Stimulated activated CD4-positive, alpha-beta T cell treated with anti-CD3 and anti-CD28 coated beads, Interleukin-2, amount 100 ng/mL, for 48 hours (primary cell): ENCODE measurements around the gene TLDC2.
"Not testable (repeated sequence)": the region's sequence is repeated elsewhere in the genome, so short reads cannot be mapped to it uniquely, and the experiment has no call there.

Source experiments
- DNase-seq, 2 donors: peaks; one replicate each; pipeline ENCODE4 v3.0.0-alpha.2; 2020

Gene TLDC2

DNA sequence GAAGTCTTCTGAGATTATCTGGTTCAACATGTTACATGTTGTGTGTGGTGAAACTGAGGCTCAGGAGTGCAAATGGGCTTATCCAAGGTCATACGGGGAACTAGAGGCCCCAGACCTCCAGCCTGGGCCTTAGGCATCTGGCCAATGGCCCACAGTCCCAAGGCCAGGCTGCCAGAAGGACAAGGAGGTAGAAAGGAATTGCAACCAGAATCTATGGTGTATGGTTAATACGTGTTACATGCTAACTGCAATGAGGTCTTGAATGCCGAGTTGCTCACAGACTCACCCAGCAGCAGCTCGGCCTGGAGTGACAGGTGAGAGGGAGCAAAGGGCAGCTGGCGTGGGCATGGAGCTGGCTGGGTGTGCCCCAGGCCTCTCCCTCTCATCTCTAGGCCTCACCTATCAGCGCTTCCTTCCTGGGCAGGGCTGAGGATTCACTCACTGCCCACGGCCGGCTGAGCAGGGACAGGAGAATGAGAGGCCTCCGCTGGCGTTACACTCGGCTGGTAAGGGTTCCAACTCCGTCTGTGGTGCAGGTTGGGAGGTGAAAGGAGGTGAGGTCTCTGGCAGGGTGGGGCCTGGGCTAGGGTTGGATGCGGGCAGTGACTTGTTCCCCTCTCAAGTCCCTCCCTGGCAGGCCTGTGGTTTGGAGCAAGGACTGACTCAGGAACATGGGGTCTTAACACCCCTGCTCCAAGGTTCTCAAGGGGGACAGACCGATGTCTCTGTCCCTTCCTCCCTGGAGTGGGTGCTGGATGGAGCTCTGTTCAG lies at the start of gene TLDC2:
Gene TLDC2 (plus strand): TSS at position 437 of the 771 bp plus-strand sequence. CDS start 37 bp downstream, at position 474.
- DNase-seq: no peak

DNA sequence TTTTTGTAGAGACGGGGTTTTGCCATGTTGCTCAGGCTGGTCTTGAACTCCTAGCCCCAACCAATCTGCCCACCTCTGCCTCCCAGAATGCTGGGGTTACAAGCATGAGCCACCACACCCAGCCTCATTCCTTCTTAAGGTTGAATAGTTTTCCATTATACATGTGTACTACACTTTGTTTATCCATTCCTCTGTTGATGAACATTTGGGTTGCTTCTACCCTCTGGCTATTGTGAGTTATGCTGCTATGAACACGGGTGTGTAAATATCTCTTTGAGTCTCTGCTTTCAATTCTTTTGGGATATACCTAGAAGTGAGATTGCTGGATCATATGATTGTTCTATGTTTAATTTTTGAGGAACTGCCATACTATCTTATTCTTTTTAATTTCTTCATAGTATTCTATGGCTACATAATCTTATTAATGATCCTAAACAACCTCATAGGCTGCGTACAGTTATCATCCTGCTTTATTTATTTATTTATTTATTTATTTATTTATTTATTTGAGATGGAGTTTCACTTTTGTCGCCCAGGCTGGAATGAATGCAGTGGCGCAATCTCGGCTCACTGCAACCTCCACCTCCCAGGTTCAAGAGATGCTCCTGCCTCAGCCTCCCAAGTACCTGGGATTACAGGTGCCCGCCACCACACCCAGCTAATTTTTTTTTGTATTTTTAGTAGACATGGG lies 49.2 kb upstream of the TLDC2 start:
- DNase-seq: no peak

DNA sequence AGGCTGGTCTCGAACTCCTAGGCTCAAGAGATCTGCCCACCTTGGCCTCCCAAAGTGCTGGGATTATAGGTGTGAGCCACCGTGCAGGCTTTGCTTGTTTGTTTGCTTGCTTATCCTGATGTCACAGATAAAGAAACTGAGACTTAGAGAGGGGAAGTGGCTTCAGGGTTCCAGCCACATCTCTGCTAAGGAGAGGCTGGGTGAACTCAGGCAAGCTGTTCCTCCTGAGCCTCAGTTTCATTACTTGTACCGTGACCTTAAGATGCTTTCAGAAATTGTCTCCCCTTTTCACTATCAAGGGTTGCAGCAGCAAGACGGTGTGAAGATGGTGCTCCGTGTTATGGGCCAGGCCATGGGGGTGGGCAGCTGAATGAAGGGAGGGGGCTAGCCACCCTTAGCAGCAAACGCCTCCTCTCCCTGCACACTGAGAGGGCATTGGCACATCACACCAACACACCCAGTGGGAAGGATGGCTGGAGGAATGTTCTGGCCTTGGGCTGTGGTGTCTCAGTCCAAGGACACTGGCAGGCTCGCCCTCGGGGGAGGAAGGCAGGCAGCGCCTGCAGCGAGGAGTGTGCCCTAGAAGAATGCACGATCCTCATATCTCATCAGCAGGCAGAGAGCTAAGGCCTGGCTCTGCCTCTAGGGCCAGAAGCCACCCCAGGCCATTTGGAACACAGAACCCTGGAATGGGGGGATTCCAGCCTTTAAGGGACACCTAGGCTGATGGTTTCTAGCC lies 48.2 kb upstream of the TLDC2 start:
- no peak for DNase-seq

DNA sequence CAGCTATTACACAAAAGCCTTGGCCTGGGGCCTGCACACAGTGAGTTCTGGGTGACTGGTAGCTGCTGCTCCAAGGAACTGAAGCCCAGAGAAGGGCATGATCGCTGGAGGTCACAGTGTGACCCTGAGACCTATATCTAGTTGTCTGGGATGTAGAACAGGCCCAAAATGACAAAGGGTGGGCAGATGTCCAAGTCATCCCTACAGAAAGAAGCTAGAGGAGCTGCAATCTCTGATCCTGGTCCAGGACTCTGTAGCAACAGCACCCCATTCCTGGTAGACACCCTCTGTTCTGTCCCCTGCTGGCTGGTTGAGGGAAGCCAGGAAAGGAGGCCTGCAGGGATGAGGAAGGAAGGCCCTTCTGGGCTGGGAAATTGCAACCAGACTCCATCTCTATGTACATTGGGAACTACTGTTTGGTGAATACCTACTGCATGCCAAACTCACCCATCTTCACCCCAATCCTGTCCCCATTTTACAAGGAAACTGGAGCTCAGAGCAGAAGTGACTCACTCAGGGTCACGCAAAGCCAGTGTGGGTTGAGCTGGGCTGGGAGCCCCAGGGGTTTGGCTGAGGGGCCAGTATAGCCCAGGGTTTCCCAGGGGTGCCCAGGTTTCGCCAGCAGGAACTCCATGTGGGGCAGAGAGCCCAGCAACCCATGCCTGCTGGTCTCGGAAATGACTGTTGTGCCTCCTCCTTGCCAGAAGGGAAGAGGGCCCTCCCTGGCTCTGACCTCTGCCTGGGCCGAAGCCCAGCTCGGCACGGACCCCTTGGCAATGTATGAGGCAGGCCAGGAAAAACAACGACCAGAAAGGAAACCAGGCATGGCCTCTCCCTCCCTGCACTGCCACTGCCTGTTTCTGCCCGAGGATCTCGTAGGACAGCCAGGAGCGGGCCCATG lies 44.9 kb upstream of the TLDC2 start:
- no peak for DNase-seq

DNA sequence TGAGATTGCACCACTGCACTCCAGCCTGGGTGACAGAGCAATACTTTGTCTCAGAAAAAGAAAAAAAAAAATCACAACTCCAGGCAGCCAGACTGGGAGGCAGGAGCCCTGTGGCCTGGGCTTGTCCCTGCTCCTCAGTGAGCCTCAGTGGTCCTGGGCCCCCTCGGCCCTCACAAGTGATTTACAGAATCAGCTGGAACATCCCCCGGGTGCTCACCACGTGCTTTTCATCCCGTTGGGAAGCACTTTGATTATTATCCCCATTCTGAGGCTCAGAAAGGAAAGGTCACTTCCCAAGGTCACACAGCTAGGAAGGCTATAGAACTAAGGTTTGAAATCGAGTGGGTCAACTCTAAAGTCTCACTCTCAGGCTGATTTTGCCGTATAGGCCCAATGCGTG lies 43.1 kb upstream of the TLDC2 start:
- DNase-seq: no peak

DNA sequence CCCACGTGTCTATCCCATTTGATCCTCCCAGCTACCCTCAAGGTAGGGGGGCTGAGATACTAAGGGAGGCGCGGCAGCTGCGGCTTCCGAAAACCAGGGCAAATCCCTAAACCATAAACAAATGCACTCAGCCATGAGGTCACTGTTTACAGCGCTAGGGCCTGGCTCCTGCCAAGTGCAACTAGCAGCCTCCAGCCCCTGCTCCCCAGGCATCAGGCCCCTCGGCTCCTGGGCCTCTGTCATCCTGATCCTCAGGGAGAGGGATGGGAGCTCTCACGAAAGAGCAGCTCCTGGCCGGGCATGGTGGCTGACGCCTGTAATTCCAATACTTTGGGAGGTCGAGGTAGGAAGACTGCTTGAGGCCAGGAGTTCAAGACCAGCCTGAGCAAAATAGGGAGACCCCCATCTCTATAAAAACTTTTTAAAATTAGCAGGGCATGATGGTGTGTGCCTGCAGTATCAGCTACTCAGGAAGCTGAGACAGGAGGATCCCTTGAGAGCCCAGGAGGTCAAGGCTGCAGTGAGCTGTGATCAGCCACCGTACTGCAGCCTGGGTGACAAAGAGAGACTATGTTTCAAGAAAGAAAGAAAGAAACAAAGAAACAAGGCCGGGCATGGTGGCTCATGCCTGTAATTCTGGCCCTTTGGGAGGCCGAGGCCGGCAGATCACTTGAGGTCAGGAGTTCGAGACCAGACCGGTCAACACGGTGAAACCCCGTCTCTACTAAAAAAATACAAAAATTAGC lies 42.5 kb upstream of the TLDC2 start:
- no peak for DNase-seq

DNA sequence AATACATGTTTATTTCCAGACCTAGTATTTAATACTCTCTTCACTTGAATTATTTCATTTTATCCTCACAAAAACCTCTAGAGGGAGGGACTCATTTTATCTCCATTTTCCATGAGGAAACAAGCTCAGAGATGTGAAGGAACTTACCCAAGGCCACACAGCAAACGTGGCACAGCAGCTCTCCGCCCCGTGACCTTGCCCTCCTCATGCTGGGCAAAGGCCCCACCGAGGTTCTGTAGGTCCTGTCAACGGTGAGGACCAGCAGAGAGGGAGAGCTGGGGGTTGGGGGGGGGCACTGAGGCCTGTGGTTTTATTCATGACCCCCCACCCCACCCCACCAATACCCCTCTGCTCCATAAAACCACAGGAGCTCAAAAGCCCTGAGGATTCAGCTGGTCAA lies 40.9 kb upstream of the TLDC2 start:
- no peak for DNase-seq

DNA sequence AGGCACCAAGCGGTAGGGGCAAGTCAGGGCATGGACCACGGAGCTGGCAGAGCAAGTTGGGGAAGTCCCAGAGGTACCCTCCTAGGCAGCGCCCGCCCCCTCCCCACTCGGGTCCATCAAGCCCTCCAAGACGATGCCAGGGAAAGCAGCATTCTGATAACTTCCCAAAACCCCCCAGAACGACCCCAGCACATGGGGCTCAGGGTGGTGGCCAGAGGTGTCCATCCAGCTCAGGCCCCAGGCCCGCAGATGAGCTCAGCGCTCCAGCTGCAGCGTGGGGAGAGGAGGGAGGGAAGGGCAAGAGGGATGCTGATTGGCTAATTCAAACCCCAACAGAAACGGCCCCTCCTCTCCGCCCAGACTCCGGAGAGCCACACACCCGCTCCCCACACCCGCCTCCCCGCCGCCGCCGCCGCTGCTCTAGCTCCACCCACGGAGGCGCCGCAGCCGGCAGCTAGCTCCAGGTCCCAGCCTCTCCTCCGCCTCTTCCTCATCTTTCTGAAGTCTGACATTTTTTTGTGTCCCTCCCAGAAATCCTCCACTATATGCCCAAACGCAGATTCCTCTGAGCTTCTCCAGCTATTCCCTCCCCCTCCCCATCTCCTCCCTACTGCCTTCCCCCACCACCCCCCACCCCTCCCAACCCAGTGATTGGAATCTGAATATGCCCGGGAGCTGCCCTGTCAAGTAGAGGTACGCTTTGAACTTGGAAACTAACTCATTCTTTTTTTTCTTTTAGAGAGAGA lies 40.3 kb upstream of the TLDC2 start:
- DNase-seq: peak; percentile 67 to 76

DNA sequence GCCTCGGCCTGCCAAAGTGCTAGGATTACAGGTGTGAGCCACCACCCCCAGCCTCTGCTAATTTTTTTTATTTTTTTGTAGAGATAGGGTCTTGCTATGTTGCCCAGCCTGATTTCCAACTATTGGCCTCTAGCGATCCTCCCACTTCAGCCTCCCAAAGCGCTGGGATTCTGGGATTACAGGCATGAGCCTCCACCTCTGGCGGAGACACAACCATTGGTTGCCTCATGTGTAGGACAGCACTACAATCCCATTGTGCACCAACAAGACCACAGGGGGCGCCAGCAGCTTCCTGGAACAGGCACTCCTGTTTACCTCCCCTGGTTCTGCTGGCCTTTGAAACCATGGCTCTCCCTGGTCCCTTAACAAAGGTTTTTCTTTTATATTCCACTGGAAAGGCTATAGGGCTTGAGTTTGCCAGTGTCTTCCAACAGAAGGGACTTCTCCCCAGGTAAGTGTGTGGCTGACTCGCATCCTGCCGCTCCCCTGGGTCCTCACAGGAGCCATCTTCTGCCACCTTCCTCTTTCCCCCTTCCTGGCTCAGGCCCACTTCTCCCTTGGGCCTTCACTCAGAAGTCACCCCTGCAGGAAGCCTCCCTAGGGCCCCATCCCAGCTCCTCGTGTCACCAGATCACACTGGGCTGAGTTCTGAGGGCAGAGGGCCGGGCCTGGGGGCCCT lies 39.2 kb upstream of the TLDC2 start:
- DNase-seq: peak; percentile 65

DNA sequence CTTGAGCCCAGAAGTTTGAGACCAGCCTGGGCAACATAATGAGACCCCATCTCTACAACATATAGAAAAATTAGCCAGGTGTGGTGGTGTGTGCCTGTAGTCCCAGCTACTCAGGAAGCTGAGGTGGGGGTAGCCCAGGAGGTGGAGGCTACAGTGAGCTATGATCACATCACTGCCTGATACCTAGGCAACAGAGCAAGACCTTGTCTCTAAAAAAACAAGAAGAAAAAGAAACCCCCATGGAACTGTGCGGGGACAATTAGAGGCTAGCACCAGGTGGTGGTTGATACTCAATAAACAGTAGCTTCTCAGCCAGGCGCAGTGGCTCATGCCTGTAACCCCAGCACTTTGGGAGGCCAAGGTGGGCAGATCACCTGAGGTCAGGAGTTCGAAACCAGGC lies 37.6 kb upstream of the TLDC2 start:
- not testable (repeated sequence) for DNase-seq

DNA sequence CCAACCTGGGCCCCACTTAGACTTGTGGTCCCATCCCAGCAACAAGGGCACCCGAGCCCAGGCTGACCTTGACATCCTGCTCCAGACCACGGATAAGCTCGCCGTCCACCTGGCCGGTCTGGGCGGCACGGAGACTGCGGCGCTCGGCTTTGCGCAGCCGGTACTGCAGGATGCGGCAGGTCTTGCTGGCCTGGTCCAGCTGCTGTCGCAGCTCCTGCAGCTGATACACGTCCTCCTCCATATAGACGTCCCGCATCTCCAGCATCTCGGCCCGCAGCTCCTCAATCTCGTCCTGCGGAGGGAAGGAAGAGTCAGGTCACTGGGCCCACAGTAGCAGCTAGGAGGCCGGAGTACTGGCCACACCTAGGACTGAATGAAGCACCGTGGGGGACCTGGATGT lies 36.8 kb upstream of the TLDC2 start:
- no peak for DNase-seq

DNA sequence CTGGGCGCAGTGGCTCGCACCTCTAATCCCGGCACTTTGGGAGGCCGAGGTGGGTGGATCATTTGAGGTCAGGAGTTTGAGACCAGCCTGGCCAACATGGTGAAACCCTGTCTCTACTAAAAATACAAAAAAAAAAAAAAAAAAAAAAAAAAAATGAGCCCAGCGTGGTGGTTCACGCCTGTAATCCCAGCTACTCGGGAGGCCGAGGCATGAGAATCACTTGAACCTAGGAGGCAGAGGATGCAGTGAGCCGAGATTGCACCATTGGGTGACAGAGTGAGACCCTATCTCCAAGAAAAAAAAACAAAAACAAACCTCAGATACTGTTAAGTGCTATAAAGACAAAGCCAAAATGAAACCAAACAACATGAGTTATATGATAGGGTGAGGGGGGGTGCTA lies 34.9 kb upstream of the TLDC2 start:
- not testable (repeated sequence) for DNase-seq

DNA sequence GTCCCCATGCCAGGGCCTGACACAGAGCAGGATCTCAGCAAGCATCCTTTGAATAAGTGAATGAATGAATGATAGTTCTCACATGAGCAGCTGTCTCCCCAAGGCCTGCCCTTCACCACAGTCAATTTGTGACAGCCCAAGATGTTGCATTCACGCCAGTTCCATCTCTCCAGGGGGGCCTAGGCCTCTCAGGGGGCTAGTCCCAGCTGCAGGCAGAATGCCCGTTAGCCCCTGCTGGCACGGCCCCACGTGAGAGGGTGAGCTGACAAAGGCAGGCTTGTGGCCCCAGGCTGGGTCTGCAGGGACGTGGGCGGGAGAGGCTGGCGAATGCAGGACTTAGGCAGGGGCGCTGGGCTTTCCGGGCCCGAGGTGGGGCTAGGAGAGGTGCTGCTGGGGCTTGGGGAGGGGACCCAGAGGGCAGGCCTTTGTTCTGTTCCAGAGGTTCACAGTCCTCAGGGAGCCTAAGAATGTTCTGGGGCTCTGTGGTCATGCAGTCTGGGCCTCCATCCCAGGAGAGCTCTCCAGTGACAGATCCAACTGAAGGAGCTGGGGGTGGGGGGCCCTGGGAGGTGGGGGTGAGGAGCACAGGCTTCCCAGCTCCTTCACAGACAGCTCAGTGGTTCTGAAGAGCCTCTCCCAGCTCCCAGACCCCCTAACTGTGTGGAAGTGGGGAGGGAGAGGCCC lies 30.5 kb upstream of the TLDC2 start:
- no peak for DNase-seq

DNA sequence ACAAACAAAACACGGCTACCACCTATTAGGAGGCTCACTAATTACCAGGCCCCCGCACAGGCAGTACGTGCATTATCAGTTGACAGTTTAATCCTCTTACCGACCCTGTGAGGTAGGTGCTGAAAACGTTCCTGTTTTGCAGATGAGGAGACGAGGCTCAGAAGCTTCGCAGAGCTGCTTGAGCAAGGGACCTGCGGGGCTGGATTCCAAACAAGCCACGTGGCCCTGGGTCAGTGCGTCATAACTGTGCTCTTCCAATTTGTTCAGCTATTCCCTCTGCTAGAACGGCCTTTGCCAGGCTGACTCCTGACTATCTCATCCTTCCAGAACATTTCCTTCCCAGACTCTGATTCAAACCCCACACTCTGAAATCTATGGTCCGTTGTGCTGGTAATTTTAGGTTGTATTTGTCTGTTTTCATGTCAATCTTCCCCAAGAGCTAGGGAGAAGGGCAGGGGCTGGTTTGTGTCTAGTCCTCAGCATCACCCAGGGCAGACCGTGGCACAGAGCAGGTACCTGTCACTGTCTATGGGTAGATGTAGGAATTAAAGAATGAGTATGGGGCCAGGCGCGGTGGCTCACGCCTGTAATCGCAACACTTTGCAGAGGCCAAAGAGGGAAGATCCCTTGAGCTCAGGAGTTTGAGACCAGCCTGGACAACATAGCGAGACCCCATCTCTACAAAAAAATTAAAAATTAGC lies 28.8 kb upstream of the TLDC2 start:
- no peak for DNase-seq

DNA sequence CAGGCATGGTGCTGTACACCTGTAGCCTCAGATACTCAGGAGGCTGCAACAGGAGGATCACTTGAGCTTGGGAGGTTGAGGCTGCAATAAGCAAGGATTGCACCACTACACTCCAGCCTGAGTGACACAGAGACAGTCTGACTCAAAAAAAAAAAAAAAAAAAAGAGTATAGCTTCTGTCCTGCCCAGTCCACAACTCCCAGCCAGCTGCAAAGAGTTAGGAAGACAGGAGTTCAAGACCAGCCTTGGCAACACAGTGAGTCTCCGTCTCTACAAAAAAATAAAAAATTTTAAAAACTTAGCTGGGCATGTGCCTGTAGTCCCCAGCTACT lies 28.3 kb upstream of the TLDC2 start:
- DNase-seq: no peak

DNA sequence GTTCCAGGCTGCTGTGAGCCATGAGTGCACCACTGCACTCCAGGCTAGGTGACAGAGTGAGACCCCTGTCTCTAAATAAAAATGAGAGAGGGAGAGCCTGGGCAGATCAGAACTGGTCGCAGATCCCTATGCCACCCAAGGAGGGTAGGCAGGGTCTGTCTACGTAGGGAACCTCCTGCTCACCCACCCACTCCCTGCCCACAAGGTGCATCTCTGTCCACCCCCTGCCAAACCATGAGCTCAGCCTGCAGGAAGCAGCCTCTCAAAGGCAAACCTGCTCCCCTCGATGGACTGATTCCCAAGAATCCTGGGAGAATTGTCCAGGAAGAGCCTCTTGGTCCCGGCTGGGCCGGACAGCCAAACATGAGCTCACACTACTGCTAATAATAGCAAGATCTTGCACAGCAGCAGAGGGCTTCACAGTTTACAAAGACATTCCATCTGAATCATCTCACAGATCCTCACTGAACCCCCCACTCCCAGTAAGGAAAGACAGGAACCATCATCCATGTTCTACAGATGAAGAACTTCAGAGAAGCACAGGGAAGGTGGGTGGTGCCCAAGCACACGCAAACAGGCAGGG lies 27.8 kb upstream of the TLDC2 start:
- no peak for DNase-seq

DNA sequence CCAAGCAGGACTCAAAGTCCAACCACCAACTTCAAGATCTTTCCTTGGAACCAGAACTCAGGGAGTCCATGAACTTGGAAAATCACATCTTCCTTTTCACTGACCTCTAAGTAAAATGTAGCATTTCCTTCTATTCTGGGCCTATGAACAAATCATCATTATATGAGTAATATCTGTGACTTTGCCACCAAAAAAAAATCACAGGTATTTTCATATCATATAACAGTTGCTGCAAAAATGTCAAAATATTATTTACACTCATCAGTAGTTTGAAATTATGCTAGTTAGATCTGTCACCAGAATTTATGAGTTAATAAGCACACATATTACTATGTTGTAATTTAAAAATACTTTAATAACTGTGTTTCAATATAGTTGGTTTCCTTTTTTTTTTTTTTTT lies 27.3 kb upstream of the TLDC2 start:
- no peak for DNase-seq

DNA sequence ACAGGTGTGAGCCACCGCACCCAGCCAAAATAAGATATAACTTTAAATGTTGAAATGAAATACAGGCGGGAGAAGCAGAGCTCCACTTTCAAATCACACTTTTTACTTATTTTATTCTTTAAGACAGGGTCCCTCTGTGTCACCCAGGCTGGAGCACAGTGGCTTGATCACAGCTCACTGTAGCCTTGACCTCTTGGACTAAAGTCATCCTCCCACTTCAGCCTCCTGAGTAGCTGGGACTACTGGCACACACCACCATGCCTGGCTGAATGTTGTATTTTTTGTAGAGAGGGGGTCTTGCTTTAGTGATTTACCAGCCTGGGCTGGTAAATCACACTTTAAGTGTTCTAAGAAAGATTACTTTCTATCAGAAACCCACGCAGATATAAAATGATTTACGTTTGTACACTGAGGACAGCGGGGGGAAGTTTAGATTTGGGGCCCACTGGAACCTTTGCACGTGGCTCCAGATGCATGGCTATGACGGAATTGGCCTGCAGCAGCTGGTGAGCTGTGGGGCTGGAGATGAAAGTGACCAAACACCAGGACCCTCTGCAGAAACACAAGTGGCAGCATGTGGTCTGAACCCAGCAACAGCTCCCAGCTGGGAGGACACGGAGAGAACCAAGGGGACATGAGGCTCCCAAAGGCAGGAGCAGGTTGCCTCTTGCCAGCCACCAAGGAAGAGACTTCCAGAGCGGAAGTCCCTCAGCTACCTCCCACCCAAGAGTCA lies 26.4 kb upstream of the TLDC2 start:
- no peak for DNase-seq
